ENCODE data around the gene RIBC1.

GRCh38 chrX:53438832-53439230 is 16.2 kb downstream of the RIBC1 start:
- TF ChIP-seq POLR2A (IDR thresholded peaks at IDR 0.05; ENCODE audit: low read depth, low read length), result no peak
- no peak for TF ChIP-seq POLR2AphosphoS5 (IDR thresholded peaks at IDR 0.05; ENCODE audit: low read depth, low read length)
- no peak for TF ChIP-seq TAF1 (IDR thresholded peaks at IDR 0.05; ENCODE audit: borderline replicate concordance, low read depth, low read length)
